Stimulated activated CD4-positive, alpha-beta T cell treated with anti-CD3 and anti-CD28 coated beads, Interleukin-12 subunit alpha, Interleukin-12 subunit beta, amount 100 ng/mL, for 24 hours (primary cell): ENCODE data around the gene ALX3.
A peak's percentile ranks its signal among the peaks of the same experiment; 100 is the strongest.

Experiments used
- DNase-seq, 2 experiments: peaks; one replicate each; pipeline ENCODE4 v3.0.0-alpha.2; 2020; ENCODE audit warnings: low read depth in 2 of 2

Gene ALX3

GRCh38 chr1:110070671-110071242 lies at the start of gene ALX3:
Gene ALX3 (minus strand): TSS chr1:110070672. CDS start chr1:110070612, 60 bp downstream.
- no peak for DNase-seq

DNA sequence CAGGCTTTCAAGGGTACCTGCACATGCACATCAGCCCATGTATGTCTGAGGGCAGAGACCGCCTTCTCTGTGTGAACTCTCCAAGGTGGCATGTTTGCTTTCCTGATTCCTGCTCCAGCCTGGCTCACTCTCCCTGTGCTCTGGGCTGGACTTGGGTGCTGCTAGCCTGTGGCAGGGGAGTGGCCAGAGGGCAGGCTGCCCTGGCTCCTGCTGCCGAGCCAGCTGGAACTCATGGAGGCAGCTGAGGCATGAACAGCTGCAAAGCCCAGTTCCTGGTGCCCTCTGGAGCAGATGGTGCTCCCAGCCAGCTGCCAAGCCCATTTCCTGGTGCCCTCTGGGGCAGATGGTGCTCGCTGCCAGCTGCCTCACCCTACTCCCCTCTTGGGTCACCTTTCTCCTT lies 49.4 kb upstream of the ALX3 start:
- no peak for DNase-seq

DNA sequence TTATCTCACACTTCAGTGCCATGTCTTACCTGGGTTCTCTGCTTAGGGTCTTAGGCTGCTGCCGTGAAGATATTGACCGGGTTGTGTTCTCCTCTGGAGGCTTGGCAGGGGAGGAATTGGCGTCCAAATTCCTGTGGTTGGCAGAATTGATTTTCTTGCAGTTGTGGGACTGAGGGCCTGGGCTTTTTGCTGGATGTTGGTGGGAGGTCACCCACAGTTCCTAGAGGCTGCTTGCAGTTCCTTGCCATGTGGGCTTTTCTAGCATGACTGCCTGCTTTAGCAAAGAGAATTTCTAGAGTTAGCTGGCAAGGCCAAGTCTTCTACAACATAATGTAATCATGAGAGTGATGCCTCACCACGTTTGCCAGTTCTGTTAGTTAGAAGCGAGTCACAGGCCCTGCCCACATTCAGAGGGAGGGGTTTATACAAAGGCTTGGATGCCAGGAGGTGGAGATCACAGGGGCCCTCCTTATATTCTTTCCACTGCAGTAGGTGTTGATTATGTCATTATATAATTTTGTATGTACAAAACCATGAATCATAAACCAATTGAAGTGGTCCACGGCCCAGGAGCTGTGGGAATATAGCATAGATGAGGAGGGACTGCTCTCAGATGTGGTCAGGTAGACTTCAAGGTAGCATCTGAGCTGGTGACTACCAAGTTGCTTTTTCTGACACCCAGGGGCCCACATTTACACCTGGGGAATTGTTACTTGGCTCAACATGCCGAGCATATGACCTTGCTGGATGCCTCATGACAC lies 48.3 kb upstream of the ALX3 start:
- DNase-seq: no peak

- DNase-seq: no peak
Observed at GRCh38 chr1:110114784-110115183, 44.3 kb upstream of the ALX3 start.

GRCh38 chr1:110114173-110114572 lies 43.7 kb upstream of the ALX3 start:
- DNase-seq: no peak

DNA sequence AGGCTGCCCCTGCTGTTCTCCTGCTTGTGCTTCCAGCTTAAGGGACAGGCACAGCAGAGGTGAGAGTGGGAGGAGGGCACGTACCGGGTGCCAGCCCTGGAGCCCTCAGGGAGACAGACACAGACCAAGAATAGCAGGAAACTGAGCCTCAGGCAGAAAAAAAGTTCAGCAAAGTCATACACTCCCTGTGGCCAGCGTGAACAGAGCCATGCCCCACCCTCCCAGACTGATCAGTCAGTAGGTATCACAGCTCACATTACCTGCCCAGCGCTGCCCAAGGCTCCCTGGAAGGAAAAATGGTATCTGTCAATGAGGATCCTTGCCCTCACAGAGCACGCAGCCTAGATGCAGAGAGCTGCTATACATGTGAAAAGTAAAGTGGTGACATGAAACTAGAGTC lies 43.1 kb upstream of the ALX3 start:
- DNase-seq: no peak

GRCh38 chr1:110112656-110113055 lies 42.2 kb upstream of the ALX3 start:
- DNase-seq: no peak

DNA sequence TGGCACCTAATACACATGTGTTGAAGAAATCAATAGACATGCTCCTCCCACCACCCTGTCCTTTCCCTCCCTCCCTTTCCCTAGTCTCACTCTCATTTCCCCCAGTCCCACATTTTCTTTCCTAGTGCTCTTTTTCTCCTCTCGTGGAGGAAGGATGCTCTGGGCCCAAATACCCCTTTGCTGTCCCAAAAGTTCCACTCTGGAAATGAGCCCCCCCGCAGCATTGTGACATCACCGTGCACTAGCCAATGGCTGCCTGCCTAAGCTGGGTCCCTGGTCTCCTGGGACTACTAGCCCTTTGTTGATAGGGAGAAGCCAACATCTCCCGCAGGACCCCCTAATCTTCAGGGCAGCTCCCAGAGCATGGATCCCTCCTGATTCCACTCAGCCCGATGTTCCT lies 41.7 kb upstream of the ALX3 start, which contains the start of gene UBL4B:
Gene UBL4B (plus strand): TSS at position 301 of the 400 bp plus-strand sequence. CDS start 92 bp downstream, at position 393.
- no peak for DNase-seq

- DNase-seq: no peak
Observed at GRCh38 chr1:110111081-110111480, 40.6 kb upstream of the ALX3 start.

- DNase-seq: no peak
Observed at GRCh38 chr1:110107867-110108469, 37.5 kb upstream of the ALX3 start.

GRCh38 chr1:110106013-110106941 lies 35.8 kb upstream of the ALX3 start:
- DNase-seq: peak; percentile 13 to 54

DNA sequence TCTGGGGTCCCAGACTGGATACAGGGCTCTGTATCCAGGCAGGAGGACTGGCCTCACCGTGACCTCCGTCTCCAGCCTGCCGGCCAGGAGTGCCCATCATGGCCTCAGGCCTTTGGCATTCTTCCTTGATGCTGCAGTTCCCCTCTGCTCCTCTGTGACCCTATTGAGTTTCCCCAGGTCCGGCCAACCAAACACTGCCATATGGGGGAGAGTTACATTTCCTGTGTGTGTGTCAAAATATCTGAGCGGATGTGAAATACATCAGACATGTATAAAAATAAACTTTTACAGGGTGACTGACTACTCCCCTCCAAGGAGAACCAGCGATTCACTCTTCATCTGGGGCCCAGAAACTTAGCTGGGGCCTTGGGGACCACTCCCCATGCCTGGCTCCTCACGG lies 31.6 kb upstream of the ALX3 start:
- DNase-seq: no peak

DNA sequence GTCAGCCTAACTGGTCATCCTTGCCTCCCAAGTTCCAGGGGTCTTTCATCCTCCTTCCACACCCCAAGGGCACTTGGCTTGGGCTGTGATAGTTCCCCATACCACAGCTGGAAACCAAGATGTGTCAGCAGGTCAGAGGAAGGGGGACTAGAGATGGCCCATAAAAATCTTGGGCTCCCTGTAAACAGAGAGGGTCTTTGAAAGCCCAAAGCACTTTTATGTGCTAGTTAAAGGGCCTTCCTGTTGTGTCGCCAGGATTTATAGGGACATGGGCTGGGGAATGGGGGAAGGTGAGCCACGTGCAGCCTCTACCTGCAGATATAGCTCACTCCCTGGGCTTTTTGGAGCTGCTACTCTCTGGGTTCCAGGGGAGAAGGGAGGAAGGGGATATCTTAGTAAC lies 29.9 kb upstream of the ALX3 start:
- DNase-seq: no peak

DNA sequence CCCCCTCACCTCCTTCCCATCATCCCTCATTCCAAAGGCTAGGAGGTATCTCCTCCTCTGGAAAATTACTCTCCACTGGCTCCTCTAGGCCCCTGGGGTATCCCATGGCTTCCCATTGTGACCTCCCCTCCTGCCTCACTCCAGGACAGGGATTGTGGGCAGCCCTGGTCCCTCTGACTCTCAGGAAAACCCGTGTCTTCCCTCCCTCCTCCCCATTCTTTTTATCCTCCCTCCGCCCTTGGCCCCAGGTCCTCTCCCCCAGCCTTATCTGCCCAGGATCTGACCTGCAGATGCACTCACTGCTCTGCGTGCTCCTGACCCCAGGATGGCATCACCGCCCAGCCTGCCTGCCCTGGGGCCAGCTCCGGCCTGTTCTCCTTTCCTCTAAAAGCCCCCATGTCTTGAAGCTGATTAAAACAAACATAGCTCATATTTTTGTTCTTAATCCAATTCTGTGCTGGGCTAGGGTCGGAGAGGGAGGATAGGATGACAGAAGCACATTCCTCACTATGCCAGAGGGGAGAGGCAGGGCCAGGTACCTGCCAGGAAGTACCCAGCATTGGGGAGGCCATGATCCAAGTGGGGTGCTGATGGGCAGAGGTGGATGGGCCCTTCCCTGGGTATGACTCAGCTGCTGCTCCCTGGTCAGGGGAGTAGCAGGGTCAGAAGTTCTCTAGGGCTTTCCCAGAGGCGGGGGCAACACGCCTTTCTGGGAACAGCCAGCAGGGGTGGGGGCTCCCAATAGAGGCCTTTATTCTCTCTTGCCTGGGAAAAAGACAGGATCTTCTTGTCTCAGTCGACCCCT lies 28.0 kb upstream of the ALX3 start:
- no peak for DNase-seq

- no peak for DNase-seq
Observed at GRCh38 chr1:110097507-110098221, 27.2 kb upstream of the ALX3 start.

DNA sequence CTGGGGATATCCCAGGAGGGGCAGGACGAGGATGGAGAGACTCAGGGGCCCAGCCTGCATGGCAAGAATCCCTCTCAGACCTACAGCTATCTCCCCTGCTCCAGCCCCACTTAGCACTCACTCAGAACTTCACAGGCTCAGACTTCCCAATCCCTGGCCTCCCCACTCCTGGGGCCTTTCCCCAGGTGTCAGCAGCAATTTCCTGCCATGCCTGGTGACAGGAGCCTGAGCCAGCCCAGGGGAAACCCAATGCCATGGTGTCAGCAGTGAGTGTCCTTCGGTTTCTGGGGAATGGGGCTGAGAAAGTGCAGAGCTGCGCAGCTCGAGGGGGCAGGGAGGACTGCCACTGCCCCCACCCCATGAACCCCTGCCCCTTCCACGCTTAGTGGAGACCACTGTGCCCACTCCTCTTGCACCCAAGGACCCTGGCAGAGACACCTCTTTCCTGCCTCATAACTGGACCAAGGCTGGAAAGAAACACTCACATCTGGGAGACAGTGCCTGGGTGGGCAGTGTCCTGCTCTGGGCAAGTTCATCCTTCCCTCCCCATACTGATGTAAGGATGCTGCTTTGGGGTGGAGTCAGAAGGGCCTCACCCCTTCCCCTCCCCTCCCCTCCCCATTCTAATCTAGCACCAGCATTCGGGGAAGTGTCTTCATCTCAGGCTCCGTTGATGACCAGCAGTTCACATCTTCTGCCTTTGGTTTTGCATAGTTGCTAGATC lies 24.6 kb upstream of the ALX3 start:
- no peak for DNase-seq

DNA sequence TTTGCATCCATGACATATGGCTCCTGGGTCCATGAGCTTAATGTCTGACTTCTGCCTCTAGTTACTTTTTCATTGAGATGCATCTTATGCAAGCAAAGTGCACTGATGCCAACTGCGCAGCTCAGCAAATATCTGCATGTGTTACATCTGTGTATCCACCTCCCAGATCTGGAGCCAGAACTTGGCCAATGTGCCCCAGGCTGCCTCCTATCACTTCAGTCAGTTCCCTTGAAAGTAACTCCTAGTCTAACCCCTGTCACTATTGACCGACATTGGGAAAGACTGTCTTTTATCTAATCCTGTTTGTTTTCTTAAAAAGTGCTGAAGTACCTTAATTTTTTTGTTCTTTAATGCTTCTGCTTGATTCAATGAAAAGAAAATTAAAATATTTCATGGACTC lies 22.5 kb upstream of the ALX3 start:
- no peak for DNase-seq

DNA sequence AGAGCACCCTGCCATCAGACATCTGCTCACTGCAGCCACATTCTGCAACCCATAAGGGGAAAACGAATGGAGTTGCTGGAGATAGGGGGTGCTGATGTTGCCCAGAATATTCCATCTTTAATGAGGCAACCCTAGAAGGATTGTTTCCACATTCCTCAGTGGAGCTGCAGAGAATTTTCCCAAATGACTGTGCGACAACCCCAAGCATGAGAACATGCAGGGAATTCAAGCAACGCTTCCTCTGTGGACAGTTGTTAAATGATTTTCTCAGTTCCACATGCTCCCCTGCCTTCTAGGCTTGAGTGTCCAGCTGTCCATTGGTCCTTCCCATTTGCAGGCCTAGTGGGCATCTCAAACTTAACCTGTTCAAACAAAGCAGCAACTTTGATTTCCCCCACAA lies 21.3 kb upstream of the ALX3 start:
- DNase-seq: no peak

GRCh38 chr1:110091381-110091780 lies 20.9 kb upstream of the ALX3 start:
- no peak for DNase-seq
